Stimulated activated CD8-positive, alpha-beta memory T cell treated with anti-CD3 and anti-CD28 coated beads, Interleukin-7, amount 100 ng/mL, for 4 hours (primary cell): ENCODE data around the gene GPR158.
"Not testable (repeated sequence)": the region's sequence is repeated elsewhere in the genome, so short reads cannot be mapped to it uniquely, and the experiment has no call there.

Source experiments
- DNase-seq, 2 donors: peaks; one replicate each; pipeline ENCODE4 v3.0.0-alpha.2; 2020; ENCODE audit warnings: low read depth in 2 of 2

Gene GPR158

DNA sequence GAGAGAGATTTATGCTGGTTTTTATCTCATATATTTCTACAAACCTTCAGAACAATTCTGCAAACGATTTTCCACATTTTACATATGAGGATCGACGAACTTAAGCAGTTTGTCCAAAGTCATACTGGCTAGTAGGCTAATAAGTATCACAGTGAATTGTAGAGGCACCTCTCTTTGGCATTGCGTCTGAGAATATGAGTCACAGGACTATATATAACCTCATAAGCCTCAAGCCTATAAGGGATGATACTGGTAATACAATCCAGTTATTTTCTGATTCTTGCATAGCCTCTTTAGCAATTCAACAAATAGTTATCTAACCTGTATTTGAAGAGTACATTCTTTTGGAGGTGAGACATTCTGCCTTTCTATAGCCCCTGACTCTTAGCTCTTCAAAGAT, 129.8 kb downstream of the GPR158 start:
- no peak for DNase-seq

GRCh38 chr10:25306386-25306785, 131.6 kb downstream of the GPR158 start:
- DNase-seq, result no peak

DNA sequence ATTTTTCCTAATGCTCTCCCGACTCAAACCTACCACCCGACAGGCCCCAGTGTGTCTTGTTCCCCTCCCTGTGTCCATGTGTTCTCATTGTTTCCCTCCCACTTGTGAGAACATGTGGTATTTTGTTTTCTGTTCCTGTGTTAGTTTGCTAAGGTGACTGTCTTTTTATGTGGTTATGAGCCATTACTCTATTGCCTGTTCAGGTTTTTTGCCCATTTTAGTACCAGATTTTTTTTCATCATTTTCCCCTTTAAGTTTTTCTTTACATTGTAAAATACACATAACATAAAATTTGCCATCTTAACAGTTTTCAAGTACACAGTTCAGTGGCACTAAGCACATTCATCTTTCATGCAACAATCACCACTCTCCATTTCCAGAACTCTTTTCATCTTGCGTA, 133.5 kb downstream of the GPR158 start:
- no peak for DNase-seq

DNA sequence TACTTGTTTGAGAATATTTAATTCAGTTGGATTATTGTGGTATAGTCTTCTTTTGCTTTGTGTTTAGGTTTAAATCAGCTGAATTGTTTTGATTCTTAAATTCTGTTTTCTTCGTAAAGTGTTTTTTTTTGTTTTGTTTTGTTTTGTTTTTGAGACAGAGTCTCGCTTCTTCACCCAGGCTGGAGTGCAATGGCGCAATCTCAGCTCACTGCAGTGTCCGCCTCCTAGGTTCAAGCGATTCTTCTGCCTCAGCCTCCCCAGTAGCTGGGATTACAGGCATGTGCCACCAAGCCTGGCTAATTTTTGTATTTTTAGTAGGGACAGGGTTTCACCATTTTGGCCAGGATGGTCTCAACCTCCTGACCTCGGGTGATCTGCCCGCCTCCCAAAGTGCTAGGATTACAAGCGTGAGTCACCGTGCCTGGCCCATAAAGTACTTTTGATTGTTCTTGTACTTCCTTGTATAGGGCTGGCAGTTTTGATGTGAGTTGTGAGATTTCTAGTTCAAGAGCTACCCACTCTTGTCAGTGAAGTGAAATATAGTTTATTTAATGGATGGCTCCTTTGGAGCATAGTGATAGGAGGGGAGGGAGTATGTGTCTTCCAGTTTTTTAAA, 142.9 kb downstream of the GPR158 start:
- DNase-seq, result not testable (repeated sequence)

DNA sequence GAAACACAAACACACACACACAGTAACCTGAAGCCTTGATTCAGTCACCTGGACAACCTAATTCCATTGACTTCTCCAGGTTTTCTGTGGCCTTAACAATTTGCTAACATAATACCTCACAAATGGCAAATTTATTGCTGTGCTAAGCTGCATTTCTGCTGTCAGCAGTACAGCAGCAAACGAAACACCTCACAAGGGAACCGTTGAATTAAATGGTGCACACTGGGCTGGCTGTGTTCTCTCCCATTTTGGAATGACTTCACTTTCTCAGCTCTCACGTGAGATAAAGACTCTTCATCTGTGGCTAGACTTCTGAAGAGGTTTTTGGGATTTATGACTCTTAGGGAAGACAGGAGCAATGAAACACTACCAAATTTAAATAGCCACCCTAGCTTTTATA, 152.5 kb downstream of the GPR158 start:
- DNase-seq, result no peak

GRCh38 chr10:25328361-25328760, 153.6 kb downstream of the GPR158 start:
- no peak for DNase-seq

DNA sequence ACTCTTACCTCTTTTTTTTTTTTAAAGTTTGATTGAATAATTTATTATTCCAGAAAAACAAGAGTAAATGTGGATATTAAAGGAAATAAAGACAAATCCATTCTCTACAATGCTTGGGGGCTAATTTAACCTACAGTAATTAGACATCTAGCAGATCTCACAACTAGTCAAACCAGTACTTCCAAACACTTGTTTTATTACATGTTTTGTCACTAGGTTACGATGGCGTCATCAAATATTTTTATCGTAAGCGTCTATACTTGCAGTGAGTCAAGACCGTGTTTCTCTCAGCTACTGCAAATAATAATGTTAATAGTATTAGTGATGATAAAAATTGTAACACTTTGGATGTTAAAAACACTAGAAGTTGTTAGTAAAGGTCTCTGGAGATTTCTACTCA, 154.8 kb downstream of the GPR158 start:
- DNase-seq, result not testable (repeated sequence)

DNA sequence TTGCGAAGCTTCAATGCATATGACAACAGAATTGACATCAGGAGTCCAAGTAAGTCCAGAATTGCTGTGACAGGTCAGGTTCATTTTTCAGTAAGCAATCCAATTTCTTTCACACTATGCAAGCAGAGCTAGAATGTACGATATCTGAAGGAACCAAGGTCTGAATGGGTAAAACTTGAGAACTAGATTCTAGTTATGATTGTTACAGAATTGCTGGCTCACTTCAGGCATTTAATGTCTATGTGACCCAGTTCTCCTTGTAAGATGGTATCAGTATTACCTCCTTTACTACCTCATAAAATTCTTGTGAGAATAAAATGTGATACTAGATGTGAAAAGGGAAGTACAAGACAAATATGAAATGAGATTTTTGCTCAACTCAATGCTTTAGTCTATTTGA, 159.6 kb downstream of the GPR158 start:
- DNase-seq, result no peak

GRCh38 chr10:25336330-25336729, 161.5 kb downstream of the GPR158 start:
- DNase-seq, result no peak

- no peak for DNase-seq
These were observed 163.5 kb downstream of the GPR158 start for GRCh38 chr10:25338271-25338670.

- DNase-seq, result no peak
These were observed 165.2 kb downstream of the GPR158 start for GRCh38 chr10:25339966-25340365.

DNA sequence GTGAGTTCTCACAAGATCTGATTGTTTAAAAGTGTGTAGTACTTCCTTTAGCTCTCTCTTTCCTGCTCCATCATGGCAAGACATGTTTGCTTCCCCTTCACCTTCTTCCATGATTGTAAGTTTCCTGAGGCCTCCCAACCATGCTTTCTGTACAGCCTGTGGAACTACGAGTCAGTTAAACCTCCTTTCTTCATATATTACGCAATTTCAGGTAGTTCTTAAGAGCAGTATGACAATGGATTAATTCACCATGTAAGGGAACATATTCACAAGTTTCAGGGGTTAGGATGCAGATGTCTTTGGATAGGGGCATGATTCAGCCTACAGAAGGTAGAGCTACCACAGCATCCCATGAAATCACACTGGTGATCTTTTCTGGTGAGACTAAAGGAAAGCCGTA, 174.7 kb downstream of the GPR158 start:
- no peak for DNase-seq

- no peak for DNase-seq
These were observed 181.8 kb downstream of the GPR158 start for GRCh38 chr10:25356609-25357008.

GRCh38 chr10:25357269-25357668, 182.5 kb downstream of the GPR158 start:
- DNase-seq, result no peak

DNA sequence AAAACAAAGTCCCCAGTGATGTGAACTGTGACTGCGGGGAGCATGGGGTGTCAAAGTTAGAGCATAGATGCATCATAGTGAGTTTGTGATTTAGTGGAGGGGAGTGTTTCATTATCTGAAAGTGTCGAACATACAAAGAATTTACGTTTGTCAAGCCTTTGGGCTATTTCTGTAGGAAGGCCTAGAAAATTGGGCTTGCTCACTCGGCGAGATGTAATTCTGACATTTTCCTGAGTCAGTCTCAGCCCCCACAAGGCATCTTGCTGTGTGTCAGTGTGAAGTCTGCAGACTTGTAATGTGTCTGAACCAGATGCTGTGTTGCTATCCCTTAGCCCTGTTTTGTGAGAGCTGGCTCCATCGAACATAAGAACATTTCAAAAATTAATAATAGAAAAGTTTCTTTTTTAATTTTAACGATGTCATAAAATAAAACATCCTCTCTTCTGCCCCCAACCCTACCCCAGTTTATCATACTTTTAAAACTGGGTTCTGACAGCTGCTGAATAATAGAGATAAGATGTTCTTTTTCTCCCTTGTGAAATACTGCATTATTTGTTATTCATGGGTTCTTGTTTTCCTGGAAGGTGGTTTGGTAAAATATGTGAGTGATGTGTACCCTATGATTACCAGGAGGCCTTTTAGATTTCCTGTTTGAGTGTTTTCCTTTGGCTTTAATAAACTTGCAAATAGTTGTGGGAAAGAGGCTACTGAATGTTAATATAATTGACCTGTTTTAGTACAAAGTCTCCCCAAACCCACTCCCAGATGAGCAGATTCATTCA, 207.4 kb downstream of the GPR158 start:
- no peak for DNase-seq

- DNase-seq, result not testable (repeated sequence)
These were observed 208.1 kb downstream of the GPR158 start for GRCh38 chr10:25382901-25383300.

DNA sequence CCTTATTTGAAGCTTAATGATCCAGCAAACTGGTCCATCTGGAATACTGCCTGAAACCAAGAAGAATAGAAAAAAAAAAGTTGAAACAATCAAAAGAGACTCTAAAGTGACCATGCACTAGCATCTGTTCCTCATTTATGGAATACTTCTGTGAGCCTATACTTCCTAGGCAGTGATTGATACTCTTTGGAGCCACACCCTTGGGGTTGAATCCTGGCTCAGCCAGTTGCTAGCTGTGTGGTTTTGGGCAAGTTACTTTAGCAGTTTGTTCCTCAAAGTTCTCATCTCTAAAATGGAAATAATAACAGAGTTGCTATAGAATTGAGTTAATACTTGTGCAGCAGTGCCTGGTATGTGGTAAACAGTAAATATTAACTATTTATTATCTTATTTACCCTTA, 208.9 kb downstream of the GPR158 start:
- no peak for DNase-seq

DNA sequence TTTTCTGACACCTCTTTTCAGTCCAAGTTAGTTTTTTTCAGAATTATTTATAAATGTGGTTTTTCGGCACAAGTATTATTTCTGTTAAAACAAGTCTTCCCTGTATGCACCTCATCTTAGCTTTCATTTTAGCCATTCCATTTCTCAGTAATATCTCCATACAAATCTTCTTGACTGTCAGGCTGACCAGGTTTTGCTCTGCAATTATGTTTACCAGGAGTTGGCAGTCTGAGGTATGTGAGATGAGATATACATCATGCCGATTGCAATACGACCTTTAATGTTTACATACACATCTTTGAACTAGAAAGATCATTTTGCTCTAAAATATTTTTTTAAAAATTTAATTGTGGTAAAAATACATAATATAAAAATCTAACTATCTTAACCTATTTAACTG, 209.8 kb downstream of the GPR158 start:
- no peak for DNase-seq

GRCh38 chr10:25388188-25388861, 213.5 kb downstream of the GPR158 start:
- no peak for DNase-seq

DNA sequence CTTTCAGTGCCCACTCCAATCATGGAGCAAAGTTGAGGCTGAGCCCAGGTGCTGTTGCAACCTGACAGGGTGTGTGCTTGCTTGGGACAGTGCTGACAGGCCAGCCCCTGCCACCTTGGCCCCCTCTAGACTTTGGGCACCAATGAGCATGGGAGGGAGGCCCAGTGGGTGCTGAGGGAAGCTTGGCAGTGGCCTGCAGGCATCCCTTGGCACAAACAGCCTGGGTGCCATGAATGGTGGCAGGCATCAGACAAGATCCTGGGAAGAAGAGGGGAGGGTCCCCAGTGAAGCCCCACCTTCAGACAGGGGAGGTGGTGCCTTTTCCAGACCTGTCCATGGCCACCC, 214.0 kb downstream of the GPR158 start:
- DNase-seq, result no peak

DNA sequence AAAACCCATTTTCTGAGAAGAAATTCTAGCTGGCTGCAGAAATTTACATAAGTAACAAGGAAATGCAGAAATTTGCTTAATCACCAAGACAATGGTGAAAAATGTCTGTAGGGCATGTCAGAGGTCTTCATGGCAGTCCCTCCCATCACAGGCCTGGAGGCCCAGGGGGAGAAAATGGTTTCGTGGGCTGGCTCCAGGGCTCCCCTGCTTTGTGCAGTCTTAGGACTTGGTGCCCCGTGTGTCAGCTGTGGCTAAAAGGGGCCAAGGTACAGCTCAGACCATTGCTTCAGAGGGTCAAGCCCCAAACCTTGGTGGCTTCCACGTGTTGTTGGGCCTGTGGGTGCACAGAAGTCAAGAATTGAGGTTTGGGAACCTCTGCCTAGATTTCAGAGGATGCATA, 215.9 kb downstream of the GPR158 start:
- no peak for DNase-seq

- no peak for DNase-seq
These were observed 217.3 kb downstream of the GPR158 start for GRCh38 chr10:25392132-25392531.

- DNase-seq, result no peak
These were observed 218.8 kb downstream of the GPR158 start for GRCh38 chr10:25393621-25394020.
